GM21529 (cell line): ENCODE results near the gene SLC22A12.

Experiments
- ATAC-seq: cut with Tn5 transposase; IDR thresholded peaks from one replicate; pipeline ENCODE4 v1.9.1; 2021; ENCODE audit not compliant: unreplicated experiment

Gene SLC22A12

DNA sequence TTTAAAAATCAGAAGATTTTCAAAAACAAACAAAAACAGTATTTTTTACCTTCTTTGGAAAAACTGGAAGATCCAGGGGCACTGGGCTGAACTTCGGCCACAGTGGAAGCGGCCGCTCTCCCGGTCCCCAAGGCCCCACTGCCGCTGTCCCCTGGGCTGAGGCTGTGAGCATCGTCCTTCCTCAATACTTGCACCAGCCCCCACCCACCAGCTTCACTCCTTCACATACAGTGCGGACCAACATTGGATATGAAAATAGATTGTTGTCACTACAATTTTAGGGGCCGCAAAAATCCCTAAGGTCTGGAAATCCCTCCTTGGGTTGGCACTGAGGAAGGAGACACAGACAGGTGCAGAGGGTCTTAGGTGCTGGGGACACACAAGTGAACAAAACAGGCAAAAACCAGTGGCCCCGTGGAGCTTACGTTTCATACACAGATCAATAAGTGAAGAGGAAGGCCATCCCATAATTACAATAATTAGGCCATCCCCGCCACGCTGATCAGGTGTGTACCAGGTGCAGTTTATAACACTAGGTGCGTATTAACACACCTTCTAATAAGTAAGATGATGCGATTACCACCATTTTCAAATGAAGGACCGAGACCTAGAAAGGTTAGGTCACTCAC, 28.2 kb upstream of the SLC22A12 start:
- ATAC-seq, result no peak

DNA sequence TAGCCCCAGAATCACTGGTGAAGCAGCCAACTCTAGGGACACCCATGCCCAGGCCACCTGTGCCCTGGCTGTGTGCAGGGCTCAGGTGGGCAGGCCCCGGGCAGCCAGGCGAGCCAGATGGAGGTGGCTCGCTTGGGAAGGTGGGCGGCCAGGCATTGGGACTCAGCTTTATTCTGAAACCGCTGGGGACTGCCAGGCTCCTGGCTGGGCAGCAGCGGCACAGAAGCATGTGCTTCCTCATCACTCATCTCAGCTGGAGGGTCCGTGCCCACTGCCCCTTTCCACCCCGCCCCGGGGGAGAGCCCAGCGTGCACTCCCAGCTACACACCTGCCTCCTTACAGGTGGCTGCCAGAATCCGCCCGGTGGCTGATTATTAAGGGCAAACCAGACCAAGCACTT, 27.1 kb upstream of the SLC22A12 start:
- ATAC-seq, result no peak

GRCh38 chr11:64564419-64564818, 26.6 kb upstream of the SLC22A12 start:
- no peak for ATAC-seq

GRCh38 chr11:64564947-64565889, 25.8 kb upstream of the SLC22A12 start:
- ATAC-seq, result no peak

DNA sequence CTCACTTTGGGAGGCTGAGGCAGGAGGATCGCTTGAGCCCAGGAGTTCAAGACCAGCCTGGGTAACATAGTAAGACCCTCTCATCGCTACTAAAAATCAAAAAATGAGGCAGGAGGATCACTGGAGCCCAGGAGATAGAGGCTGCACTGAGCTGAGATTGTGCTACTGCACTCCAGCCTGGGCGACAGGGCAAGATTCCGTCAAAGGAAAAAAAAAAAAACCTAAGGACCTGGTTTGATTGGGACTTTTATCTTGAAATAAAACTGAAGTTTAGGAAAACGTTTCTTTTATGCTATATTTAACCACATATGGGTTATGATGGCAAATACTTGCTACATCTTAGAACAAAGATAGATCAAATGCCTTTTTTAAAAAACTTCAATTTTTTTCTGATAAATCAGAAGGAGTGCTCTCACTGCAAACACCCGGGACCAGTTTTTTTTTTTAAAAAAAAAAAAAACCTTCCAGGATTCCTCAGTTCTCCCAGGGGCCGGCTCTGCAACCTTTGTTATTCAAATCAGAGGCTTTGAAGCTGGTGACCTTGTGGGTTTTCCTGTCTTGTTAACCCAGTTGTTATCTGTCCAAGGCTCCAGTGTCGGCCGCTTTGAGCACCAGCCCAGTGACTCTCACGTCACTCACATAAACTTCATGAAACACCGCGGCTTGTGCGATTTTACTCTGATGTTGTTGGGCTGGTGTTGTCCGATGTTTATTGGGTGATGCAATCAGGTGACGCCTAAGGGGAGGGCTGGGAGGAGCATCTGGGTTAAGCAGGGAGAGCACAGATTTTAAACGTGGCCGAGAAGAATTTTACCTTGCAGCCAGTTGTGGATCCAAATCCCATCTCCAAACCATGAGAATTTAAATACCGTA, 24.7 kb upstream of the SLC22A12 start:
- ATAC-seq, result no peak

DNA sequence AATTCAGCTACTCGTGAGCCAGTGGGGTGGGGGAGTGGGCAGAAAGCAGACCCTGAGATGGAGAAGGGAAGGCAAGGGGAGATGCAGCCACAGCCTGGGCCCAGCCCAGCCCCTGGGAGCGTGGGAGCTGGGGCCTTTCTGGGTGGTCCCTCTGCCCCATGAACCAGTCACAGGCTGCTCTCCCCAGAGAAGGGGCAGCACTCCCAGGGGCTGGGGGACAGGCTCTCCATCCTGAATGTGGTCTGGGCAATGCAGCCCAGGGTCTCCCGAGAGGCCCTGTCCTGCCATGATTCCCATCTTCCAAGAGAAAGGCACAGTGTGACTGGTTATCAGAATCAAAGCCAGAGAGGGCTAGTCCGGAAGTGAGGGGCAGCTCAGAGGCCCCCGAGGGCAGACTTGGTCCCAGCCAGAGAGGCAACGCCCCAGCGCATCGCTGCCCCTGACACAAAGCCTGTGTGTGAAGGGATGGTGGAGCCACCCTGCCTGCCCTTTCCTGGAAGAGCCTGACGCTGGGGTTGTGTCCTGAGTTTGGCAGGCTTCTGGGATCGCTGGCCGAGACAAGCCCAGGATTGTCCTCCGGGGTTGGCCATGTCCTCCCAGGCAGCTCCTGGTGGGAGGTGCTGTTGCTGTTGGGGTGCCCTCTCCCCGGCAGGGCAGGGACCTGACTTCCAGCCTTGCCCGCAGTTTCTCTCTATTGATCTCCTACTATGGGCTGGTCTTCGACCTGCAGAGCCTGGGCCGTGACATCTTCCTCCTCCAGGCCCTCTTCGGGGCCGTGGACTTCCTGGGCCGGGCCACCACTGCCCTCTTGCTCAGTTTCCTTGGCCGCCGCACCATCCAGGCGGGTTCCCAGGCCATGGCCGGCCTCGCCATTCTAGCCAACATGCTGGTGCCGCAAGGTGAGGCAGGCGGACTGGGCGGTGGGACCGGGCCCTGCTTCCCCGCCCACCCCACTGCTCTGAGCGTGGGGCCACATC, 23.8 kb upstream of the SLC22A12 start:
- ATAC-seq, result no peak

GRCh38 chr11:64568041-64568571, 22.9 kb upstream of the SLC22A12 start:
- ATAC-seq, result no peak

- no peak for ATAC-seq
These were observed 22.4 kb upstream of the SLC22A12 start for GRCh38 chr11:64568584-64569140.

GRCh38 chr11:64569300-64569970, 21.6 kb upstream of the SLC22A12 start:
- ATAC-seq, result no peak

GRCh38 chr11:64570341-64570740, 20.7 kb upstream of the SLC22A12 start:
- no peak for ATAC-seq

DNA sequence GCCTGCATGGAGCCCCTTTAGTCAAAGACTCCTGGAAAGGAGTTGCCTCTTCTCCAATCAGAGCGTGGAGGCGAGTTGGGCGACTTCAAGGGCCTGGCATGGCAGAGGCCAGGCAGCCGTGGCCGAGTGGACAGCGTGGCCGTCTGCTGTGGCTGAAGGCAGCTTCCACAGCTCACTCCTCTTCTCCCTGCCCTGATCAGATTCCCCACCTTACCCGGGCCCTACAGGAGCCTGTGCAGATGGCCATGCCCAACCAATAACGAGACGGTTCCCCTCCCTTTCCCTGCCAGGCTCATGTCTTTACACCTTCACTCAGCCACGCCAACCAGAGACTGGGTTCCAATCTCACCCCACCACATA, 20.0 kb upstream of the SLC22A12 start:
- ATAC-seq, result no peak

DNA sequence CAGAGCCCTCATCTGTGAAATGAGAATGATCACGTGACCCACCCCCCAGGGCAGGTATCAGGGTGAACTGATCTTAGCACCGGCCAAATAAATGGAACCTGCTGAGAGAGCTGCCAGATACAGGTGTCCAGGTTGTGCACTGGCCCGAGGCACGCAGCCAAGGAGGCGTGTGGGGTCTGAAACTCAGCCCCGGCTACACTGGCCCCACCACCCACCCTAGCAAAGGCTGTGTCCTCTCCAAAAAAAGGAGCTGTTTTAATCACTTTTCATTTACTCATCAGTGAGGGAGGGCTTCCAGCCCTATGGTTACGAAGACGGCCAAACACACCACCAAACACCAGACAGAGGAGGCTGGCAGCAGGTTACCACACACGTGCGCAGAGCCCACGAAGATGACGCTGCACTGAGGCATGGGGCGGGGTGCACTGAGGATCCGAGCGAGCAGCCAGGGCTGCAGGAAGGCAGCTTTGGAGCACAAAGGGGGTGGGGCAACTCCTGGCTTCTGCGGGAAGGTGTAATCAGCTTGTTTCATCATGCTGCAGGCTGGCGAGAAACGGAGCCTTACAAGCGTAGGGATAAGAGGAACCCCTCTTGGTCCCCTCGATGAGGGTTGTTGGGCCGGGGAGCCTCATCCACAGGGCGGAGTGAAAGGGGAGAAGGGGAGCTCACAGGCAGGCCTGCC, 19.5 kb upstream of the SLC22A12 start:
- no peak for ATAC-seq

GRCh38 chr11:64572143-64572542, 18.9 kb upstream of the SLC22A12 start:
- ATAC-seq, result no peak

GRCh38 chr11:64577202-64577601, 13.8 kb upstream of the SLC22A12 start:
- no peak for ATAC-seq

DNA sequence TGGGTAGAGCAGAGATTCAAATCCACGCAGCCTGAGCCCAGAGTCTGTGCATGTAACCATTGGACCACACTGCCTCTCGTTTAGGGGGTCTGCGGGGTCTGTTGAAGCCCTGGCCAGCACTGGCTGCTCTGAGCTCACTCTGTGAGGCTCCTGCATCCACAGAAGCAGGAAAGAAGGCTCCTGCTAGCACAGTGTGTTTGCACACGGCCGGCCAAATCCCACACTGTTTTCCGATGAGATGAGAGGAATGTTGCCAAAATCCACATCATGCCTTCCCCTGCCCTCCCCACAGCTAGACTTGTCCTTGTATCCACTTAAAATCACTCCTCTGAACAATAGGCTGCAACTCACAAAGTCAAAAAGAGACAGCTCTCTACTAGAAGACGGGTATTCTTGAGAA, 10.6 kb upstream of the SLC22A12 start:
- ATAC-seq, result no peak

DNA sequence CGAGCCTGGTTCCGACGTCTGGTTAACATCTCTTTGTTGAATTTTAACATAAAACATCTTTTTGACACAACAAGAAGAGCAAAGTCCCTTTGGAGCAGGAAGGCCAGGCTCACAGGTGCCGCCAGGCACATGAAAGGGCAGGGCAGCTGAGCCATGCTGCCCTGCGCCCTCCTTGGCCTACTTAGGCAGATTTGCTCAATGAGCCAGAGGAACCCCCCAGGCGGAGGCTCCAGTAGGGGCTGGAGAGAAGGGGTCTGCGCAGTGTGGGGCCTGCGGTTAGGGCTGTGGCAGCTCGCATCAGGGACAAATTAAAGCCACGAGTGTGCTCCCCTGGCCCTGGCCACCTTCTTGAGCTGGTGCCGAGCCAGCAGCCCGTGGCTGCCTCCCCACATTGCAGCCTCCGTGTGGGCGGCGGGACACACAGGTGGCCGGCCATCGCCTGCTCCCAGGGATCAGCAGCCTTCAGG, 9.9 kb upstream of the SLC22A12 start:
- no peak for ATAC-seq

- ATAC-seq, result no peak
These were observed 8.1 kb upstream of the SLC22A12 start for GRCh38 chr11:64582885-64583284.
